ENCODE measurements around the gene HTR3D. TPM values are rescaled to one million over a fixed set of nuclear protein-coding genes. Genes with fewer than 3 reads are reported as not detected.
A peak's percentile ranks its signal among the peaks of the same experiment; 100 is the strongest.

The HTR3D gene
- total RNA-seq, 4 donors from 2014 or later, result not detected

DNA sequence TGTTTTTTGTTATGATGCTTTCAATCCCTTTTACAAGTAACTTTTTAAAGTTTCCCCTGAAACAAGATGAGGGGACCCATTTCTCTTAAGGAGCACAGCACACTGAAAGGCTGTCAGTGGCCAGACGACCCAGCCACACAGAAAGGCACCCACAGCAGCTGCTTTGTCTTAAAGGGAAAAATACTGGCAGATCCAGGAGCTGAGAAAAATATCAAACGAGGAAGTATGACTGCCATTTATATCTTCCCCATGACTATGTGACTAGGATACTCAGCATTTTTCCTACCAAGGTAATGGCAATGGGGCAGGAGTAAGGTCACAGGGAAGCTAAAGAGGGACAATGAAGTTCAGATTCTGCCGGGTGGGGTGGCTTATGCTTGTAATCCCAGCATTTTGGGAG, 29.8 kb upstream of the HTR3D start:
- Histone ChIP-seq H3K27ac (no peak overlapping the region), H3K4me1 (peaks cover 0 to 32% (median 13%) of the 10 kb centered on the region in 4 donors), H3K4me3 (no peak overlapping the region), H3K9me3 (no peaks in the 10 kb centered on the region), H3K36me3 (no peaks in the 10 kb centered on the region), H3K27me3 (no peaks in the 10 kb centered on the region)
- in situ Hi-C loops (cut with MboI; ENCODE audit: low pct_ligation_motif_present in 1 of 4, low pct_unique_long_range_greater_than_20kb in 1 of 4, low sequenced_read_pairs in 3 of 4) (no loop called here), intact Hi-C loops (cut with DNase I; ENCODE audit: low total_unique reads) (no loop called here)
- 63% methylated on average over 1 to 3 of the region's 3 CpGs for WGBS, 2 donors (ENCODE audit: low coverage in 1 of 2)
- TF ChIP-seq, protein P1, sequence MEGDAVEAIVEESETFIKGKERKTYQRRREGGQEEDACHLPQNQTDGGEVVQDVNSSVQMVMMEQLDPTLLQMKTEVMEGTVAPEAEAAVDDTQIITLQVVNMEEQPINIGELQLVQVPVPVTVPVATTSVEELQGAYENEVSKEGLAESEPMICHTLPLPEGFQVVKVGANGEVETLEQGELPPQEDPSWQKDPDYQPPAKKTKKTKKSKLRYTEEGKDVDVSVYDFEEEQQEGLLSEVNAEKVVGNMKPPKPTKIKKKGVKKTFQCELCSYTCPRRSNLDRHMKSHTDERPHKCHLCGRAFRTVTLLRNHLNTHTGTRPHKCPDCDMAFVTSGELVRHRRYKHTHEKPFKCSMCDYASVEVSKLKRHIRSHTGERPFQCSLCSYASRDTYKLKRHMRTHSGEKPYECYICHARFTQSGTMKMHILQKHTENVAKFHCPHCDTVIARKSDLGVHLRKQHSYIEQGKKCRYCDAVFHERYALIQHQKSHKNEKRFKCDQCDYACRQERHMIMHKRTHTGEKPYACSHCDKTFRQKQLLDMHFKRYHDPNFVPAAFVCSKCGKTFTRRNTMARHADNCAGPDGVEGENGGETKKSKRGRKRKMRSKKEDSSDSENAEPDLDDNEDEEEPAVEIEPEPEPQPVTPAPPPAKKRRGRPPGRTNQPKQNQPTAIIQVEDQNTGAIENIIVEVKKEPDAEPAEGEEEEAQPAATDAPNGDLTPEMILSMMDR (IDR thresholded peaks at IDR 0.05), result no peak
- no peak for TF ChIP-seq POLR2A (IDR thresholded peaks at IDR 0.05)
- no peak for TF ChIP-seq POLR2AphosphoS5 (IDR thresholded peaks at IDR 0.05)
- no peak for TF ChIP-seq EP300 (IDR thresholded peaks at IDR 0.05; ENCODE audit: low read depth)
- DNase-seq, result no peak

DNA sequence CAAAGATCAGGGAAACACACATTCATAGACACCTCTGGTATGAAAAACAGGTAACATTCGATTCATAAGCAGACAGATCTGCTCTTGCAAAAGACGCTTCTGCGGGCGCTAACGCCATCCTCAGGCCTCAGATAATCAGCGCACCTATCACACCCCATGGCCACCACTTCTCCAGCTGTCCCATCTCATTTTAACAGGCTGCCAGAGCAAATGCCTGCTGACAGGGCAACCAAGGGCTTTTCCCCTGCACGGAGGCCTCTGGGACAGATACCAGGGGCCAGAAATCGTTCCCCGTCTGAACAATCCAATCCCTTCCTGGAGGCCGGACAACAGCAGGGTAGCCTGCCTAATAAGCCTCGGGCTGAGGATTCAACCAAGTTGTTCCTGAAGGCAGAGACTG, 29.1 kb upstream of the HTR3D start:
- 96% methylated on average over 11 of the region's 11 CpGs; no CpG with 5 or more reads in 1 of the 2 donors for WGBS, 2 donors (ENCODE audit: low coverage in 1 of 2)
- TF ChIP-seq, protein P1 (IDR thresholded peaks at IDR 0.05), result no peak
- TF ChIP-seq EP300 (IDR thresholded peaks at IDR 0.05; ENCODE audit: low read depth) (no peak), POLR2AphosphoS5 (IDR thresholded peaks at IDR 0.05) (no peak), POLR2A (IDR thresholded peaks at IDR 0.05) (no peak)
- in situ Hi-C loops (cut with MboI; ENCODE audit: low pct_ligation_motif_present in 1 of 4, low pct_unique_long_range_greater_than_20kb in 1 of 4, low sequenced_read_pairs in 3 of 4), result no loop called here

DNA sequence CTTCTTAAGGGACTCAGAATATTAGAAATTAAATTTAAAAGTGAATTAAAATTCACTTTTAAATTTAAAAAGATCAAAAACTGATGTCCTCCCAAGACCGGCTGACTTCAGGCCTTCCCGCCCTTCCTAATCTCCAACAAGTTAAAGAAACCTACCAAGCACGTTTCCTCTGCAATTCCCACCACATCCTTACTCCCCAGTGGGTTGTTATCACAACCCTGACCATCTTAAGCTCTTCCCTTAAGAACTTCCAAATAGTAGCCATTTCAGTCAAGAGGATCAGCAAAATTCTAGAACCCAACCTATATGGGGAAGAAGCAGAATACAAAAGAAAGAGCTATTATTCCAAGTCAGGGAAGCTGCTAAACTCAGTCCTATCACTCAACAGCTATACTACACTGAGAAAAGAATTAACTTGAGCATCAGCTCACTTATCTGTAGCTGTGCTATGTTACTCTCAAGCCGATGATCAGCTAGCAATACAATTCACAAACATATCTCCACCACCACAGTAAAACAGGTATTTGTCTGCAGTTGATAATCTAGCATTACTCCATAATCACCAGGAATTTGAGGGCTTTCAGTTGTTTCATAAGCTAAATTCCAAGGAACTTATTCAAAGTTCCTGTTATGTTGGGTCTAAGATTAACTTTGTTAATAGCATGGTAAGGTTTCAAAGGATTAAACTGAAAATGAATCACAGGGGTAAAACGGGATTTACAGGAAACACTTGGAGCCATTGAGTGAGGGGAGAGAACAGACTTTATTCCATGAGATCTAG, 28.2 kb upstream of the HTR3D start:
- DNase-seq, result no peak
- Histone ChIP-seq H3K27ac (no peak overlapping the region), H3K36me3 (no peaks in the 10 kb centered on the region), H3K9me3 (no peaks in the 10 kb centered on the region), H3K27me3 (no peaks in the 10 kb centered on the region), H3K4me3 (no peak overlapping the region), H3K4me1 (peaks cover 0 to 45% (median 24%) of the 10 kb centered on the region in 4 donors)
- WGBS, 2 donors (ENCODE audit: low coverage in 1 of 2), result 87 to 91% methylated on average over 5 of the region's 5 CpGs
- in situ Hi-C loops (cut with MboI; ENCODE audit: low pct_ligation_motif_present in 1 of 4, low pct_unique_long_range_greater_than_20kb in 1 of 4, low sequenced_read_pairs in 3 of 4), result no loop called here
- intact Hi-C loops (cut with DNase I; ENCODE audit: low total_unique reads), result no loop called here
- TF ChIP-seq, protein P1 (IDR thresholded peaks at IDR 0.05), result no peak
- TF ChIP-seq POLR2A (IDR thresholded peaks at IDR 0.05) (no peak), POLR2AphosphoS5 (IDR thresholded peaks at IDR 0.05) (no peak), EP300 (IDR thresholded peaks at IDR 0.05; ENCODE audit: low read depth) (no peak)

More for the DNA sequence above, 29.1 kb upstream of the HTR3D start:
- no peak for DNase-seq
- no peak overlapping the region for H3K4me3 ChIP-seq
- no peaks in the 10 kb centered on the region for H3K36me3 ChIP-seq
- intact Hi-C loops (cut with DNase I; ENCODE audit: low total_unique reads), result no loop called here
- no peaks in the 10 kb centered on the region for H3K27me3 ChIP-seq
- H3K9me3 ChIP-seq, result no peaks in the 10 kb centered on the region
- peaks cover 0 to 39% (median 18%) of the 10 kb centered on the region in 4 donors for H3K4me1 ChIP-seq
- no peak overlapping the region for H3K27ac ChIP-seq

DNA sequence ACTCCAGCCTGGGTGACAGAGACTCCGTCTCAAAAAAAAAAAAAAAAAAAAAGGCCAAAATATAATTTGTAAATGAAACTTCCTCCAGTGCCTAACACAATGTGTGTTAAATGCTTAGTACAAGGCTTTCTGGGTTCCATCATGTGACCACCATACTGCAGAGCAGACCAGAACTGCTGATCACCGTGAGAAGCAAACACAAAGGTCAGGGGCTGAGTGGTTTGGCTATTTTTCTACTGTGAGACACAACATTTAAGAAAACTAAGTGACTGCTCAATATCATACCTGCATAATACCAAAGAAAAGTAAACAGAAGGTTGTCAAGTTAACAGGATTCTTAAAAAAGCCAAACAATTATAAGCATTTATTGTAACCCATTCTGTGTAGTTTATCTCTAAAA, 27.1 kb upstream of the HTR3D start:
- Histone ChIP-seq H3K4me1 (peaks cover 0 to 43% (median 24%) of the 10 kb centered on the region in 4 donors), H3K9me3 (no peaks in the 10 kb centered on the region), H3K4me3 (no peak overlapping the region), H3K27ac (peak overlapping the region in 3 of 4 donors; percentile 30 to 79 (median 78)), H3K27me3 (no peaks in the 10 kb centered on the region), H3K36me3 (peaks cover 0 to 7% (median 0%) of the 10 kb centered on the region in 4 donors)
- DNase-seq, result no peak
- intact Hi-C loops (cut with DNase I; ENCODE audit: low total_unique reads), result no loop called here
- 60 to 83% methylated on average over 2 of the region's 2 CpGs for WGBS, 2 donors (ENCODE audit: low coverage in 1 of 2)
- TF ChIP-seq POLR2AphosphoS5 (IDR thresholded peaks at IDR 0.05) (no peak), POLR2A (IDR thresholded peaks at IDR 0.05) (no peak), EP300 (IDR thresholded peaks at IDR 0.05; ENCODE audit: low read depth) (no peak)
- TF ChIP-seq, protein P1 (IDR thresholded peaks at IDR 0.05), result no peak
- in situ Hi-C loops (cut with MboI; ENCODE audit: low pct_ligation_motif_present in 1 of 4, low pct_unique_long_range_greater_than_20kb in 1 of 4, low sequenced_read_pairs in 3 of 4), result no loop called here

Measured in transverse colon (tissue), 4 donors.